ENCODE measurements around the gene CD209. TPM values are rescaled to one million over a fixed set of nuclear protein-coding genes. Genes with fewer than 3 reads are reported as not detected.

CD209 gene
- polyA plus RNA-seq, 1 experiment, result not detected

DNA sequence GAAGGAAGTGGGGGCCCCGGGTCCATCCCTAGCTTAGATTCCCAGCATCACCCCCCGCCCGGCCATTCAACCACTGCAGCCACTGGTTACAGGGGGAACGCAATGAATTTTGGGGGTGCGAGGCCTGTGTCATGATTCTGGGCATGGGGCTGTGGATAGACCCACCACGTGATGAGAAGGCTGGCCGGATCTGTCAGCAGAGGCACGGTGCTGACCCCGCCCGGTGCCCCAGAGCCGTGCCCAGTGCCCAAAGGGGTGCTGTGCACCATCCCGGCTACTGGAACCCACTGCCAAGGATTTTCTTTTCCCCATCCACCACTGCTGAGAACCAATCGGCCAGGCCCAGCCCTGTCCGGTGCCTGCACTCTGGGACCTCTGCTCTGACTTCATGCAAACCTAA lies 43.1 kb upstream of the CD209 start:
- POLR2A ChIA-PET, result no interaction called here
- TF ChIP-seq, protein P1, sequence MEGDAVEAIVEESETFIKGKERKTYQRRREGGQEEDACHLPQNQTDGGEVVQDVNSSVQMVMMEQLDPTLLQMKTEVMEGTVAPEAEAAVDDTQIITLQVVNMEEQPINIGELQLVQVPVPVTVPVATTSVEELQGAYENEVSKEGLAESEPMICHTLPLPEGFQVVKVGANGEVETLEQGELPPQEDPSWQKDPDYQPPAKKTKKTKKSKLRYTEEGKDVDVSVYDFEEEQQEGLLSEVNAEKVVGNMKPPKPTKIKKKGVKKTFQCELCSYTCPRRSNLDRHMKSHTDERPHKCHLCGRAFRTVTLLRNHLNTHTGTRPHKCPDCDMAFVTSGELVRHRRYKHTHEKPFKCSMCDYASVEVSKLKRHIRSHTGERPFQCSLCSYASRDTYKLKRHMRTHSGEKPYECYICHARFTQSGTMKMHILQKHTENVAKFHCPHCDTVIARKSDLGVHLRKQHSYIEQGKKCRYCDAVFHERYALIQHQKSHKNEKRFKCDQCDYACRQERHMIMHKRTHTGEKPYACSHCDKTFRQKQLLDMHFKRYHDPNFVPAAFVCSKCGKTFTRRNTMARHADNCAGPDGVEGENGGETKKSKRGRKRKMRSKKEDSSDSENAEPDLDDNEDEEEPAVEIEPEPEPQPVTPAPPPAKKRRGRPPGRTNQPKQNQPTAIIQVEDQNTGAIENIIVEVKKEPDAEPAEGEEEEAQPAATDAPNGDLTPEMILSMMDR (IDR thresholded peaks at IDR 0.05; ENCODE audit: low read depth, low read length), result no peak
- peaks cover 2% of the 10 kb centered on the region for H3K9me3 ChIP-seq (ENCODE audit: control insufficient read depth, insufficient read depth, low read length)
- CTCF ChIA-PET, result interaction anchor here (1.3 to 2.2 kb wide), 2 partner anchors 110 to 222 kb away, joined by 6 read pairs; partner anchors contain the start of gene TRAPPC5
- H3K27me3 ChIP-seq (ENCODE audit: control insufficient read depth, insufficient read depth, low read length), result peaks cover 21% of the 10 kb centered on the region
- H3K27ac ChIP-seq (ENCODE audit: low read depth, low read length), result no peak overlapping the region
- DNase-seq (ENCODE audit: low read depth, low spot score), result no peak
- no peak overlapping the region for H3K4me3 ChIP-seq (ENCODE audit: low read depth, low read length)

GRCh38 chr19:7789447-7789846 lies 42.1 kb upstream of the CD209 start:
- peaks cover 21% of the 10 kb centered on the region for H3K27me3 ChIP-seq (ENCODE audit: control insufficient read depth, insufficient read depth, low read length)
- POLR2A ChIA-PET, result no interaction called here
- TF ChIP-seq, protein P1 (IDR thresholded peaks at IDR 0.05; ENCODE audit: low read depth, low read length), result no peak

DNA sequence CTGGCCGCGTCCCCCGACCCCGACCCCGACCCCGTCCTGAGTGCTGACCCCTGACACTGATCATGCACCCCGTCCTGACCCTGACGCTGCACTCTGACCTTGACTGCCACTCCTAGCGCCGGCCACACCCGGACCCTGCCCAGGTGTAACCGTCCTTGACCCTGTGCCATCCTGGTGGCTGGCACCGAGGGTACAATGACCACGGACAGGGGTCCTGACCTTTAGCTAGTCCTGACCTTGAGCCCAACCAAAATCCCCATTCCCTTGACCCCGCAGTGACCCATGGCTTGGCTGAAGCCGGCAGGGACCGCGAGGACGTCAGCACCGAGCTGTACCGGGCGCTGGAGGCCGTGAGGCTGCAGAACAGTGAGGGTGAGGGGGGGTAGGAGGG lies 41.6 kb upstream of the CD209 start:
- DNase-seq (ENCODE audit: low read depth, low spot score), result no peak
- H3K9me3 ChIP-seq (ENCODE audit: control insufficient read depth, insufficient read depth, low read length), result peaks cover 2% of the 10 kb centered on the region
- H3K4me3 ChIP-seq (ENCODE audit: low read depth, low read length), result no peak overlapping the region
- CTCF ChIA-PET, result no interaction called here
- peaks cover 21% of the 10 kb centered on the region for H3K27me3 ChIP-seq (ENCODE audit: control insufficient read depth, insufficient read depth, low read length)
- H3K27ac ChIP-seq (ENCODE audit: low read depth, low read length), result no peak overlapping the region
- POLR2A ChIA-PET, result no interaction called here
- TF ChIP-seq, protein P1 (IDR thresholded peaks at IDR 0.05; ENCODE audit: low read depth, low read length), result no peak

More at GRCh38 chr19:7789447-7789846, 42.1 kb upstream of the CD209 start:
- Histone ChIP-seq H3K27ac (ENCODE audit: low read depth, low read length) (no peak overlapping the region), H3K9me3 (ENCODE audit: control insufficient read depth, insufficient read depth, low read length) (peaks cover 2% of the 10 kb centered on the region), H3K4me3 (ENCODE audit: low read depth, low read length) (no peak overlapping the region)
- DNase-seq (ENCODE audit: low read depth, low spot score), result no peak
- CTCF ChIA-PET, result no interaction called here

GRCh38 chr19:7788178-7788932 lies 41.0 kb upstream of the CD209 start:
- Histone ChIP-seq H3K9me3 (ENCODE audit: control insufficient read depth, insufficient read depth, low read length) (peaks cover 2% of the 10 kb centered on the region), H3K27me3 (ENCODE audit: control insufficient read depth, insufficient read depth, low read length) (peaks cover 21% of the 10 kb centered on the region), H3K27ac (ENCODE audit: low read depth, low read length) (no peak overlapping the region), H3K4me3 (ENCODE audit: low read depth, low read length) (no peak overlapping the region)
- CTCF ChIA-PET, result no interaction called here
- no peak for DNase-seq (ENCODE audit: low read depth, low spot score)
- TF ChIP-seq, protein P1 (IDR thresholded peaks at IDR 0.05; ENCODE audit: low read depth, low read length), result no peak
- POLR2A ChIA-PET, result no interaction called here

DNA sequence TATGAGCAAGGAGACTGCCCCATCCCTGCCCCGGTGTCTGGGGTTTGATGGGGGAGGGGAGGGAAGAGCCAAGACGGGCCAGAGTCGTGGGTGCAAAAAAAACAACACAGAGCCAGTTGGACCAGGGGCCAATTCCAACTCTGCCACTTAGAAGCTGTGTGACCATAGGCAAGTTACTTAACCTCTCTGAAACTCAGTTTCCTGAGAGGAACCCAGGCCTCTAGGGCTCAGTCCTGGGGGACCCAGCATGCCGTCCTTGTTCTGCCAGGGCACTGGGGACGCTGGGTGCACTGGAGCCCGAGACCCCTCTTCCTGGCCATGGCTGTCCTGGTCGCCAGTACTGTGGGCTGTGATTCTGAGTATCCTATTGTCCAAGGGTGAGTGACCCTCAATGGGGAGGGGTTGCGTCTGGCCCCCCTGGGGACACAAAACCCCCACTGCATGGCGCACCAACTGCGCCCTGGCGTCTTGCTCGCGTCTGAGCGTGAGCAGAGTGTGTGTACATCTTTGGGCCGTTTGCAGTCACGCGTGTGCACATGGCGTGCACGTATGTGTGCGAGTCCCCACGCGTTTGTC lies 40.4 kb upstream of the CD209 start:
- POLR2A ChIA-PET, result interaction anchor here (0.6 kb wide), 1 partner anchor 431 kb away, joined by 4 read pairs; no protein-coding TSS in a partner anchor
- Histone ChIP-seq H3K9me3 (ENCODE audit: control insufficient read depth, insufficient read depth, low read length) (peaks cover 2% of the 10 kb centered on the region; the same call in 1 of the 2 replicates), H3K4me3 (ENCODE audit: low read depth, low read length) (no peak overlapping the region), H3K27ac (ENCODE audit: low read depth, low read length) (no peak overlapping the region), H3K27me3 (ENCODE audit: control insufficient read depth, insufficient read depth, low read length) (peaks cover 21% of the 10 kb centered on the region)
- DNase-seq (ENCODE audit: low read depth, low spot score), result no peak
- CTCF ChIA-PET, result no interaction called here
- TF ChIP-seq, protein P1 (IDR thresholded peaks at IDR 0.05; ENCODE audit: low read depth, low read length), result no peak

Data from AG04450 (cell line).